ENCODE measurements around the gene TNRC6B.

The TNRC6B gene

GRCh38 chr22:40324468-40325305, 147.0 kb downstream of the TNRC6B start:
- DNase-seq (ENCODE audit: low read depth) = no peak
- TF ChIP-seq CTCF (conservative IDR thresholded peaks at IDR 0.05; ENCODE audit: low read length) = no peak
- no peak overlapping the region for H3K4me3 ChIP-seq (ENCODE audit: low read length)

DNA sequence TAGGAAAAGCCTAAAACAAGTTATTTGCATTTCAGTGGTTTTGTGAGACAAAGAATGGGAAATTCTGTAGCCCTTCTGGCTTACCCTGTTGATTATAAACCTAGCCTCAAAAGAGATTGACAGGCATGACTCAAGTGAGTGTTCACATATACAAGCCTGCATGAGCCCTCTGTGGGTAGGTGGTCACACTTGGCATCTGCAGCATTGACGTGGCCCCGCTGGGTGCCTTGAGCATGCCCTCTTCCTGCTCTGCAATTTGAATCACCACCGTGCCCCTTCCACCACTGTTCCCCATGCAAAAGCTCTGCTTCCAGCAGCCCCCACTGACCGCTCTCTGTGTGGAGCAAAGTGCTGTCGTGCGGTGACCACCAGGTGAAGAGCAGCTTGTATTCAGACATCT, 147.6 kb downstream of the TNRC6B start:
- DNase-seq (ENCODE audit: low read depth) = no peak
- H3K4me3 ChIP-seq (ENCODE audit: low read length) = no peak overlapping the region
- no peak for TF ChIP-seq CTCF (conservative IDR thresholded peaks at IDR 0.05; ENCODE audit: low read length)

GRCh38 chr22:40326905-40327735, 149.4 kb downstream of the TNRC6B start:
- no peak for TF ChIP-seq CTCF (conservative IDR thresholded peaks at IDR 0.05; ENCODE audit: low read length)
- peak; percentile 36 for DNase-seq (ENCODE audit: low read depth)
- no peak overlapping the region for H3K4me3 ChIP-seq (ENCODE audit: low read length)

DNA sequence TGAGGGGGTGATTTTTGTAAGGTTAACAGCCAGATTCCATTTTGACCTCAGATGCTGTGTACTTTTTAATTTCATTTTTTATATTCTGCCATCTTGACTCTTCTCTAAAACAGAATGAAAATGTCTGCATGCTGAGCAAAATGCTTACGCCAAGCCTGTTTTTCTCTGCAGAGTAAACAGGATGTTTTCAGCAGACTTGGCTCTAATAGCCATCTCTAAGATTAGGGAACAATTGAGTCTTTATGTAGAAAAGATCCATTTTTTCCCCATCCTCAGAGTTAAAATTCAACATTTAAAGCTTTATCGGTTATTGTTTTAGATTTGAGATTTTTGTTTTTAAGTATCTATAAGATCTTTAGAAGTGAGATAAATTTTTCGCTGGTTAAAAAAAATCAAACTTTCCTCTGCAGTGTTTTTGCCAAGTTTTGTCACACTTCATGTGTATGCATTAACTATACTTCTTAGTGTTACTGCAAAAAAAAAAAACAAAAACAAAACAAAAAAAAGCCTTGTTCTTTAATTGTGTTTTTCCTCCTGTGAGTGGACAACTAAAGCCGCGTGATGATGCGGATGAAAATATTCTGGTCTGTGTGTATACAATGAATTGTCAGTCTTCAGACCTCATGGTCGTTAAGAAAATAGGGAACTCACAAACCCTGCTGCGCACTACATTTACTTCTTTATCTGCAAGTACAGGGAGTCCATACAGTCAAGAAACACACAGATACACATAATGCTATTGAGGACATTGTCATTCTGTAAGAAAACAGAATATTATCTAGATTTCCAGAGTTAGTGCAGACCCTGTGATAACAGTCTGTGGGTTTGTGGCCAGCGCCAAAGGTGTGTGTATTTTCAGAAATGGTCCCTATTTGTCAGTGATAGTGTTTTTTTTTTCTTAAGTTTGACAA, 151.1 kb downstream of the TNRC6B start:
- TF ChIP-seq CTCF (conservative IDR thresholded peaks at IDR 0.05; ENCODE audit: low read length) = no peak
- H3K4me3 ChIP-seq (ENCODE audit: low read length) = no peak overlapping the region
- DNase-seq (ENCODE audit: low read depth) = no peak

GRCh38 chr22:40329466-40329865, 151.7 kb downstream of the TNRC6B start:
- no peak overlapping the region for H3K4me3 ChIP-seq (ENCODE audit: low read length)
- no peak for DNase-seq (ENCODE audit: low read depth)
- TF ChIP-seq CTCF (conservative IDR thresholded peaks at IDR 0.05; ENCODE audit: low read length) = no peak

DNA sequence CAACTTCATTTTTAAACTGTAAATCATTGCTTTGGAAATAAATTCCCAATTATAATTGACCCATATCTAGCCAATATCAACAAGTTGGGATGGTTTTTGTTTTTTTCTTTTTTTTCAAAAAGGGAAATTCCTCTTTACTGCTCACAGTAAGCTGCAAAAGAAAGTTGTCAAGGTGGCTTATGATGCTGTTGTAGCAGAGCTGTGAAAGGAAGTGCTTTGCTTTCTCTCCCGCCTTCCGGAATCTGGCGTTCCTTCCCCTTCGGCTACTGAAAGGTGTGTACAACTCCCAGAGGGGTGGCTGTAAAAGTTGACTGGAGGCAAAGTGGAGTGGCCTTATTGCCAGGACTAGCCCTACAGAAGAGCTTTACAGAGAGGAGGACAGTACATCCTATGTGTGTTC, 152.4 kb downstream of the TNRC6B start:
- H3K4me3 ChIP-seq (ENCODE audit: low read length) = no peak overlapping the region
- TF ChIP-seq CTCF (conservative IDR thresholded peaks at IDR 0.05; ENCODE audit: low read length) = no peak
- DNase-seq (ENCODE audit: low read depth) = no peak
